H1 (cell line): ENCODE measurements around the gene NCOA1.

Experiments
- CHD1 ChIP-seq: IDR thresholded peaks from 2 replicates; pipeline ENCODE4 v1.6.1; 2012; ENCODE audit warnings: low read depth, low read length, improper control_type of control experiment
- TF ChIP-seq, protein P1 (sequence below), 3 experiments: IDR thresholded peaks; 1 replicate in 2 of 3; 2 replicates in 1 of 3; pipeline versions ENCODE4 v1.5.1 to v1.6.1; 2011; ENCODE audit warnings: low read length in 3 of 3, mild to moderate bottlenecking in 3 of 3, inconsistent platforms in 2 of 3, low read depth in 1 of 3, moderate library complexity in 1 of 3; ENCODE audit not compliant: insufficient read depth in 1 of 3; ENCODE audit errors: control extremely low read depth in 1 of 3

DNA sequence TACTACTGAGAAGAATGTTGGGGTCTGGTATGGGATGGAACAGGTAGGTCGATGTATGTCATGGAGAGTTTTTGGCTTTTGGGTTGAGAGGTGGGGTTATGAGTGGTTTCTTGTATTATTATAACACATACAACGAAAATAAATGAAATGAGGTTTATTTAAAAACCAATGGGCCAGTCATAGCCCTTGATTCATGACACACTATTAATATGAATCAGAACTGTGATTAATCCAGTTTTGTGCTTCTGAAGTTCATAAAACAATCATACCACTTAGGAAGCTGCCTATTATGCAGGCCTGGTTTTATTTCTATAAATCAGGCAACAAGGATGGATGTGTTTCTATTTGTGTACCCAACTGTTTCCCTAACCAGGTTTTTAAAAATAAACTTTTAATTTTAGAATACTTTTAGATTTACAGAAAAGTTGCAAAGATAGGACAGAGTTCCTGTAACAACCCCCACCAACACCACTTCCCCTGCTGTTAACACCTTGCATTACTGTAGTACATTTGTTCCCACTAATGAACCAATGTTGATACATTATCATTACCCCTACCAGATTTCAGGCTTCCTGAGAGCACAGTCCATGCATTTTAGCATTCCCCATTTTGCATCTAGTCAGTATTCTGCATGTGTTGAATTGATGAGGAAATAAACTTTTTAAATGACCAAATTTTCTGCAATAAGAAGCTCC, 37.5 kb upstream of the NCOA1 start:
- TF ChIP-seq, protein P1, sequence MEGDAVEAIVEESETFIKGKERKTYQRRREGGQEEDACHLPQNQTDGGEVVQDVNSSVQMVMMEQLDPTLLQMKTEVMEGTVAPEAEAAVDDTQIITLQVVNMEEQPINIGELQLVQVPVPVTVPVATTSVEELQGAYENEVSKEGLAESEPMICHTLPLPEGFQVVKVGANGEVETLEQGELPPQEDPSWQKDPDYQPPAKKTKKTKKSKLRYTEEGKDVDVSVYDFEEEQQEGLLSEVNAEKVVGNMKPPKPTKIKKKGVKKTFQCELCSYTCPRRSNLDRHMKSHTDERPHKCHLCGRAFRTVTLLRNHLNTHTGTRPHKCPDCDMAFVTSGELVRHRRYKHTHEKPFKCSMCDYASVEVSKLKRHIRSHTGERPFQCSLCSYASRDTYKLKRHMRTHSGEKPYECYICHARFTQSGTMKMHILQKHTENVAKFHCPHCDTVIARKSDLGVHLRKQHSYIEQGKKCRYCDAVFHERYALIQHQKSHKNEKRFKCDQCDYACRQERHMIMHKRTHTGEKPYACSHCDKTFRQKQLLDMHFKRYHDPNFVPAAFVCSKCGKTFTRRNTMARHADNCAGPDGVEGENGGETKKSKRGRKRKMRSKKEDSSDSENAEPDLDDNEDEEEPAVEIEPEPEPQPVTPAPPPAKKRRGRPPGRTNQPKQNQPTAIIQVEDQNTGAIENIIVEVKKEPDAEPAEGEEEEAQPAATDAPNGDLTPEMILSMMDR (IDR thresholded peaks at IDR 0.05; ENCODE audit: control extremely low read depth in 1 of 3, insufficient read depth in 1 of 3, low read depth in 1 of 3, low read length in 3 of 3), result no peak
- TF ChIP-seq CHD1, result no peak
